ENCODE data around the gene GARRE1.

DNA sequence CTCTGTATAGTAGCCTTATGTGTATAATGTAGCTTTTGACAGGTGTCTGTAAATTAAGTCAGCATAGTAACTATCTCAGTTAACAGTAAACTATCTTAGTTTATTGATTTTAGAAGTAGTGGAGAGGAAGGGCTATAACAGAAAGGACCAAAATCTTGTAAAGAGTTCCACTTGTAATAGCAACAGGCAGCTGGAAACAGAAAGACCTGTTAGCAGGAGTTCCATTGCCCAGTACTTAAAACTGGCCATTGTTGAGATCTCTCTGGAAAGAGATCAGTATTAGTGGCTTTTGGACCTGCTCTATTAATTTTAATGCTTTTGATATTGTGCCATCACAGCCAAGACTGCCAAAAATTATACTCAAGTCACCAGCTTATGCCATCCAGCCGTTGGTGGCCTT is 32.0 kb upstream of the GARRE1 start:
- TF ChIP-seq, protein P1, sequence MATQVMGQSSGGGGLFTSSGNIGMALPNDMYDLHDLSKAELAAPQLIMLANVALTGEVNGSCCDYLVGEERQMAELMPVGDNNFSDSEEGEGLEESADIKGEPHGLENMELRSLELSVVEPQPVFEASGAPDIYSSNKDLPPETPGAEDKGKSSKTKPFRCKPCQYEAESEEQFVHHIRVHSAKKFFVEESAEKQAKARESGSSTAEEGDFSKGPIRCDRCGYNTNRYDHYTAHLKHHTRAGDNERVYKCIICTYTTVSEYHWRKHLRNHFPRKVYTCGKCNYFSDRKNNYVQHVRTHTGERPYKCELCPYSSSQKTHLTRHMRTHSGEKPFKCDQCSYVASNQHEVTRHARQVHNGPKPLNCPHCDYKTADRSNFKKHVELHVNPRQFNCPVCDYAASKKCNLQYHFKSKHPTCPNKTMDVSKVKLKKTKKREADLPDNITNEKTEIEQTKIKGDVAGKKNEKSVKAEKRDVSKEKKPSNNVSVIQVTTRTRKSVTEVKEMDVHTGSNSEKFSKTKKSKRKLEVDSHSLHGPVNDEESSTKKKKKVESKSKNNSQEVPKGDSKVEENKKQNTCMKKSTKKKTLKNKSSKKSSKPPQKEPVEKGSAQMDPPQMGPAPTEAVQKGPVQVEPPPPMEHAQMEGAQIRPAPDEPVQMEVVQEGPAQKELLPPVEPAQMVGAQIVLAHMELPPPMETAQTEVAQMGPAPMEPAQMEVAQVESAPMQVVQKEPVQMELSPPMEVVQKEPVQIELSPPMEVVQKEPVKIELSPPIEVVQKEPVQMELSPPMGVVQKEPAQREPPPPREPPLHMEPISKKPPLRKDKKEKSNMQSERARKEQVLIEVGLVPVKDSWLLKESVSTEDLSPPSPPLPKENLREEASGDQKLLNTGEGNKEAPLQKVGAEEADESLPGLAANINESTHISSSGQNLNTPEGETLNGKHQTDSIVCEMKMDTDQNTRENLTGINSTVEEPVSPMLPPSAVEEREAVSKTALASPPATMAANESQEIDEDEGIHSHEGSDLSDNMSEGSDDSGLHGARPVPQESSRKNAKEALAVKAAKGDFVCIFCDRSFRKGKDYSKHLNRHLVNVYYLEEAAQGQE (IDR thresholded peaks at IDR 0.05; ENCODE audit: low read depth) = no peak
- TF ChIP-seq, protein P2, sequence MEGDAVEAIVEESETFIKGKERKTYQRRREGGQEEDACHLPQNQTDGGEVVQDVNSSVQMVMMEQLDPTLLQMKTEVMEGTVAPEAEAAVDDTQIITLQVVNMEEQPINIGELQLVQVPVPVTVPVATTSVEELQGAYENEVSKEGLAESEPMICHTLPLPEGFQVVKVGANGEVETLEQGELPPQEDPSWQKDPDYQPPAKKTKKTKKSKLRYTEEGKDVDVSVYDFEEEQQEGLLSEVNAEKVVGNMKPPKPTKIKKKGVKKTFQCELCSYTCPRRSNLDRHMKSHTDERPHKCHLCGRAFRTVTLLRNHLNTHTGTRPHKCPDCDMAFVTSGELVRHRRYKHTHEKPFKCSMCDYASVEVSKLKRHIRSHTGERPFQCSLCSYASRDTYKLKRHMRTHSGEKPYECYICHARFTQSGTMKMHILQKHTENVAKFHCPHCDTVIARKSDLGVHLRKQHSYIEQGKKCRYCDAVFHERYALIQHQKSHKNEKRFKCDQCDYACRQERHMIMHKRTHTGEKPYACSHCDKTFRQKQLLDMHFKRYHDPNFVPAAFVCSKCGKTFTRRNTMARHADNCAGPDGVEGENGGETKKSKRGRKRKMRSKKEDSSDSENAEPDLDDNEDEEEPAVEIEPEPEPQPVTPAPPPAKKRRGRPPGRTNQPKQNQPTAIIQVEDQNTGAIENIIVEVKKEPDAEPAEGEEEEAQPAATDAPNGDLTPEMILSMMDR (IDR thresholded peaks at IDR 0.05 in 2 of 3, conservative IDR thresholded peaks at IDR 0.05 in 1 of 3; ENCODE audit: borderline replicate concordance in 1 of 3, insufficient read depth in 1 of 3, low read depth in 2 of 3, low read length in 2 of 3) = no peak
- TF ChIP-seq, protein P3, sequence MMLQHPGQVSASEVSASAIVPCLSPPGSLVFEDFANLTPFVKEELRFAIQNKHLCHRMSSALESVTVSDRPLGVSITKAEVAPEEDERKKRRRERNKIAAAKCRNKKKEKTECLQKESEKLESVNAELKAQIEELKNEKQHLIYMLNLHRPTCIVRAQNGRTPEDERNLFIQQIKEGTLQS (IDR thresholded peaks at IDR 0.05) = no peak
- no peak for TF ChIP-seq YY1 (IDR thresholded peaks at IDR 0.05; ENCODE audit: extremely low read depth, insufficient replicate concordance, low read depth, low read length)
- TF ChIP-seq RAD21 (IDR thresholded peaks at IDR 0.05; ENCODE audit: low read depth) = no peak
- no peak for TF ChIP-seq CEBPB (IDR thresholded peaks at IDR 0.05; ENCODE audit: low read depth)
- TF ChIP-seq ZNF274 (IDR thresholded peaks at IDR 0.05; ENCODE audit: low read depth, low read length) = no peak
- no peak for TF ChIP-seq ZFX (IDR thresholded peaks at IDR 0.05)
- TF ChIP-seq EZH2 (IDR thresholded peaks at IDR 0.05) = no peak
- no peak for TF ChIP-seq POLR2A (IDR thresholded peaks at IDR 0.05; ENCODE audit: borderline replicate concordance, extremely low read depth, insufficient read depth, insufficient read length)
- TF ChIP-seq POLR2AphosphoS5 (IDR thresholded peaks at IDR 0.05; ENCODE audit: low read depth, low read length) = no peak
